Neural progenitor cell (in vitro differentiated cells): ENCODE results near the gene NFKBIL1. TPM values are rescaled to one million over a fixed set of nuclear protein-coding genes. Genes with fewer than 3 reads are reported as not detected.

Experiments
- DNase-seq: peaks from one replicate; pipeline ENCODE4 v3.0.0-alpha.2; 2016; ENCODE audit warnings: low spot score
- H2AFZ ChIP-seq: fragments of 200-600 bp; sonication (generic); replicated peaks from 2 replicates; pipeline ENCODE4 v1.6.1; 2016; ENCODE audit warnings: antibody characterized with exemption
- H3F3A ChIP-seq: fragments of 200-600 bp; sonication (generic); 2 replicates; pipeline ENCODE4 v1.6.1; 2016; ENCODE audit warnings: antibody characterized with exemption, low read depth
- H3K27ac ChIP-seq: fragments of 200-600 bp; sonication (generic); 2 replicates; pipeline ENCODE4 v1.5.1; 2016; ENCODE audit warnings: mild to moderate bottlenecking
- H3K27me3 ChIP-seq: fragments of 200-600 bp; sonication (generic); 2 replicates; pipeline ENCODE4 v1.6.1; 2016; ENCODE audit warnings: mild to moderate bottlenecking, moderate library complexity
- H3K36me3 ChIP-seq: fragments of 200-600 bp; sonication (generic); 2 replicates; pipeline ENCODE4 v1.5.1; 2016
- H3K4me1 ChIP-seq: fragments of 200-600 bp; sonication (generic); 2 replicates; pipeline ENCODE4 v1.6.1; 2016; ENCODE audit warnings: mixed run types
- H3K4me2 ChIP-seq: fragments of 200-600 bp; sonication (generic); 2 replicates; pipeline ENCODE4 v1.6.1; 2016
- H3K4me3 ChIP-seq: fragments of 200-600 bp; sonication (generic); 2 replicates; pipeline ENCODE4 v1.5.1; 2016
- H3K79me2 ChIP-seq: fragments of 200-600 bp; sonication (generic); 2 replicates; pipeline ENCODE4 v1.6.1; 2016; ENCODE audit warnings: low read depth
- H3K9ac ChIP-seq: fragments of 200-600 bp; sonication (generic); 2 replicates; pipeline ENCODE4 v1.6.1; 2016
- H3K9me3 ChIP-seq: fragments of 200-600 bp; sonication (generic); 2 replicates; pipeline ENCODE4 v1.5.1; 2016; ENCODE audit warnings: low read depth
- H4K20me1 ChIP-seq: fragments of 200-600 bp; sonication (generic); 2 replicates; pipeline ENCODE4 v1.6.1; 2016; ENCODE audit warnings: low read depth
- H3K27ac Mint-ChIP-seq: 3 replicates; pipeline ENCODE4 v1.8.0; 2021; ENCODE audit warnings: mixed read lengths
- H3K27me3 Mint-ChIP-seq: 2 replicates; pipeline ENCODE4 v1.8.0; 2022; ENCODE audit warnings: low read depth, mild to moderate bottlenecking, inconsistent platforms, moderate library complexity, mixed read lengths; ENCODE audit not compliant: insufficient read depth
- H3K36me3 Mint-ChIP-seq: 3 replicates; pipeline ENCODE4 v1.8.0; 2021; ENCODE audit warnings: mixed read lengths
- H3K4me1 Mint-ChIP-seq: 3 replicates; pipeline ENCODE4 v1.8.0; 2021; ENCODE audit warnings: mixed read lengths
- H3K4me3 Mint-ChIP-seq: 3 replicates; pipeline ENCODE4 v1.8.0; 2021; ENCODE audit warnings: mild to moderate bottlenecking, moderate library complexity, mixed read lengths
- H3K9me3 Mint-ChIP-seq: 3 replicates; pipeline ENCODE4 v1.8.0; 2020; ENCODE audit warnings: mixed read lengths
- EZH2 ChIP-seq: fragments of 200-600 bp; sonication (generic); IDR thresholded peaks from 2 replicates; pipeline ENCODE4 v1.6.1; 2017; ENCODE audit warnings: antibody characterized with exemption, mild to moderate bottlenecking, moderate library complexity
- EZH2phosphoT487 ChIP-seq: fragments of 200-600 bp; sonication (generic); IDR thresholded peaks from 2 replicates; pipeline ENCODE4 v1.6.1; 2017; ENCODE audit warnings: antibody characterized with exemption
- total RNA-seq: library from RNA; depleted of rRNA; stranded (reverse); fragments of >200 nt; gene quantifications from 2 replicates; pipeline ENCODE4 v1.2.3, GENCODE V29; 2015; ENCODE audit warnings: low replicate concordance
- TF ChIP-seq, protein P1 (sequence below): fragments of 200-600 bp; sonication (generic); IDR thresholded peaks from 2 replicates; pipeline ENCODE4 v1.5.1; 2017; ENCODE audit warnings: antibody characterized with exemption, mild to moderate bottlenecking

Gene NFKBIL1
- total RNA-seq, 1 donor from 2014 or later = 8.6 TPM

DNA sequence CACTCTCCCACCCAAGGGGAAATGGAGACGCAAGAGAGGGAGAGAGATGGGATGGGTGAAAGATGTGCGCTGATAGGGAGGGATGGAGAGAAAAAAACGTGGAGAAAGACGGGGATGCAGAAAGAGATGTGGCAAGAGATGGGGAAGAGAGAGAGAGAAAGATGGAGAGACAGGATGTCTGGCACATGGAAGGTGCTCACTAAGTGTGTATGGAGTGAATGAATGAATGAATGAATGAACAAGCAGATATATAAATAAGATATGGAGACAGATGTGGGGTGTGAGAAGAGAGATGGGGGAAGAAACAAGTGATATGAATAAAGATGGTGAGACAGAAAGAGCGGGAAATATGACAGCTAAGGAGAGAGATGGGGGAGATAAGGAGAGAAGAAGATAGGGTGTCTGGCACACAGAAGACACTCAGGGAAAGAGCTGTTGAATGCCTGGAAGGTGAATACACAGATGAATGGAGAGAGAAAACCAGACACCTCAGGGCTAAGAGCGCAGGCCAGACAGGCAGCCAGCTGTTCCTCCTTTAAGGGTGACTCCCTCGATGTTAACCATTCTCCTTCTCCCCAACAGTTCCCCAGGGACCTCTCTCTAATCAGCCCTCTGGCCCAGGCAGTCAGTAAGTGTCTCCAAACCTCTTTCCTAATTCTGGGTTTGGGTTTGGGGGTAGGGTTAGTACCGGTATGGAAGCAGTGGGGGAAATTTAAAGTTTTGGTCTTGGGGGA lies 28.7 kb downstream of the NFKBIL1 start:
- TF ChIP-seq EZH2 (no peak), EZH2phosphoT487 (no peak)
- TF ChIP-seq, protein P1, sequence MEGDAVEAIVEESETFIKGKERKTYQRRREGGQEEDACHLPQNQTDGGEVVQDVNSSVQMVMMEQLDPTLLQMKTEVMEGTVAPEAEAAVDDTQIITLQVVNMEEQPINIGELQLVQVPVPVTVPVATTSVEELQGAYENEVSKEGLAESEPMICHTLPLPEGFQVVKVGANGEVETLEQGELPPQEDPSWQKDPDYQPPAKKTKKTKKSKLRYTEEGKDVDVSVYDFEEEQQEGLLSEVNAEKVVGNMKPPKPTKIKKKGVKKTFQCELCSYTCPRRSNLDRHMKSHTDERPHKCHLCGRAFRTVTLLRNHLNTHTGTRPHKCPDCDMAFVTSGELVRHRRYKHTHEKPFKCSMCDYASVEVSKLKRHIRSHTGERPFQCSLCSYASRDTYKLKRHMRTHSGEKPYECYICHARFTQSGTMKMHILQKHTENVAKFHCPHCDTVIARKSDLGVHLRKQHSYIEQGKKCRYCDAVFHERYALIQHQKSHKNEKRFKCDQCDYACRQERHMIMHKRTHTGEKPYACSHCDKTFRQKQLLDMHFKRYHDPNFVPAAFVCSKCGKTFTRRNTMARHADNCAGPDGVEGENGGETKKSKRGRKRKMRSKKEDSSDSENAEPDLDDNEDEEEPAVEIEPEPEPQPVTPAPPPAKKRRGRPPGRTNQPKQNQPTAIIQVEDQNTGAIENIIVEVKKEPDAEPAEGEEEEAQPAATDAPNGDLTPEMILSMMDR = no peak
- no peak overlapping the region for H3K4me3 ChIP-seq
- H3K4me1 Mint-ChIP-seq = peaks cover 7% of the 10 kb centered on the region
- no peaks in the 10 kb centered on the region for H3K9me3 Mint-ChIP-seq
- no peaks in the 10 kb centered on the region for H4K20me1 ChIP-seq
- no peak overlapping the region for H3K9ac ChIP-seq
- H3K4me1 ChIP-seq = peaks cover 6% of the 10 kb centered on the region
- no peaks in the 10 kb centered on the region for H3K36me3 Mint-ChIP-seq
- no peak for DNase-seq
- H3K27me3 ChIP-seq = peaks cover 9% of the 10 kb centered on the region
- H3F3A ChIP-seq = no peaks in the 10 kb centered on the region
- peaks cover 20% of the 10 kb centered on the region for H3K27me3 Mint-ChIP-seq
- no peak overlapping the region for H3K4me2 ChIP-seq
- H3K27ac ChIP-seq = no peak overlapping the region
- H3K36me3 ChIP-seq = no peaks in the 10 kb centered on the region
- H3K79me2 ChIP-seq = no peaks in the 10 kb centered on the region
- no peak overlapping the region for H3K27ac Mint-ChIP-seq
- H3K4me3 Mint-ChIP-seq = no peak overlapping the region
- no peak overlapping the region for H2AFZ ChIP-seq
- H3K9me3 ChIP-seq = no peaks in the 10 kb centered on the region

DNA sequence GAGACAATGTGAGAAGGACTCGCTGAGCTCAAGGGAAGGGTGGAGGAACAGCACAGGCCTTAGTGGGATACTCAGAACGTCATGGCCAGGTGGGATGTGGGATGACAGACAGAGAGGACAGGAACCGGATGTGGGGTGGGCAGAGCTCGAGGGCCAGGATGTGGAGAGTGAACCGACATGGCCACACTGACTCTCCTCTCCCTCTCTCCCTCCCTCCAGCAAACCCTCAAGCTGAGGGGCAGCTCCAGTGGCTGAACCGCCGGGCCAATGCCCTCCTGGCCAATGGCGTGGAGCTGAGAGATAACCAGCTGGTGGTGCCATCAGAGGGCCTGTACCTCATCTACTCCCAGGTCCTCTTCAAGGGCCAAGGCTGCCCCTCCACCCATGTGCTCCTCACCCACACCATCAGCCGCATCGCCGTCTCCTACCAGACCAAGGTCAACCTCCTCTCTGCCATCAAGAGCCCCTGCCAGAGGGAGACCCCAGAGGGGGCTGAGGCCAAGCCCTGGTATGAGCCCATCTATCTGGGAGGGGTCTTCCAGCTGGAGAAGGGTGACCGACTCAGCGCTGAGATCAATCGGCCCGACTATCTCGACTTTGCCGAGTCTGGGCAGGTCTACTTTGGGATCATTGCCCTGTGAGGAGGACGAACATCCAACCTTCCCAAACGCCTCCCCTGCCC lies 29.6 kb downstream of the NFKBIL1 start:
- Mint-ChIP-seq H3K4me3 (no peak overlapping the region), H3K9me3 (no peaks in the 10 kb centered on the region), H3K27me3 (peaks cover 27% of the 10 kb centered on the region), H3K4me1 (peaks cover 15% of the 10 kb centered on the region), H3K36me3 (no peaks in the 10 kb centered on the region), H3K27ac (peak overlapping the region; percentile 64)
- H3K79me2 ChIP-seq = no peaks in the 10 kb centered on the region
- H3K36me3 ChIP-seq = no peaks in the 10 kb centered on the region
- no peak for DNase-seq
- H3K4me3 ChIP-seq = no peak overlapping the region
- H4K20me1 ChIP-seq = no peaks in the 10 kb centered on the region
- TF ChIP-seq EZH2phosphoT487 (no peak), EZH2 (no peak)
- TF ChIP-seq, protein P1 = no peak
- H2AFZ ChIP-seq = no peak overlapping the region
- peaks cover 9% of the 10 kb centered on the region for H3K27me3 ChIP-seq
- H3K9me3 ChIP-seq = no peaks in the 10 kb centered on the region
- H3K4me1 ChIP-seq = peaks cover 11% of the 10 kb centered on the region
- no peak overlapping the region for H3K9ac ChIP-seq
- H3K4me2 ChIP-seq = no peak overlapping the region
- no peak overlapping the region for H3K27ac ChIP-seq
- H3F3A ChIP-seq = no peaks in the 10 kb centered on the region

DNA sequence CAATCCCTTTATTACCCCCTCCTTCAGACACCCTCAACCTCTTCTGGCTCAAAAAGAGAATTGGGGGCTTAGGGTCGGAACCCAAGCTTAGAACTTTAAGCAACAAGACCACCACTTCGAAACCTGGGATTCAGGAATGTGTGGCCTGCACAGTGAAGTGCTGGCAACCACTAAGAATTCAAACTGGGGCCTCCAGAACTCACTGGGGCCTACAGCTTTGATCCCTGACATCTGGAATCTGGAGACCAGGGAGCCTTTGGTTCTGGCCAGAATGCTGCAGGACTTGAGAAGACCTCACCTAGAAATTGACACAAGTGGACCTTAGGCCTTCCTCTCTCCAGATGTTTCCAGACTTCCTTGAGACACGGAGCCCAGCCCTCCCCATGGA lies 30.2 kb downstream of the NFKBIL1 start:
- peaks cover 15% of the 10 kb centered on the region for H3K4me1 Mint-ChIP-seq
- Histone ChIP-seq H3K36me3 (no peaks in the 10 kb centered on the region), H3K27ac (no peak overlapping the region), H3F3A (no peaks in the 10 kb centered on the region), H3K4me2 (no peak overlapping the region), H3K4me3 (no peak overlapping the region), H3K79me2 (no peaks in the 10 kb centered on the region), H3K27me3 (peaks cover 9% of the 10 kb centered on the region), H4K20me1 (no peaks in the 10 kb centered on the region), H3K9me3 (no peaks in the 10 kb centered on the region), H3K4me1 (peaks cover 11% of the 10 kb centered on the region), H2AFZ (no peak overlapping the region), H3K9ac (no peak overlapping the region)
- H3K27me3 Mint-ChIP-seq = peaks cover 27% of the 10 kb centered on the region
- TF ChIP-seq, protein P1 = no peak
- no peak for TF ChIP-seq EZH2phosphoT487
- no peak for TF ChIP-seq EZH2
- H3K27ac Mint-ChIP-seq = no peak overlapping the region
- H3K36me3 Mint-ChIP-seq = no peaks in the 10 kb centered on the region
- no peak for DNase-seq
- no peak overlapping the region for H3K4me3 Mint-ChIP-seq
- no peaks in the 10 kb centered on the region for H3K9me3 Mint-ChIP-seq
